Loucy (cell line): ENCODE measurements around the gene KLHL14.

ENCODE experiments used
- H2AFZ ChIP-seq: fragments of 200-600 bp; sonication (generic); 2 replicates; pipeline ENCODE4 v1.6.0; 2016; ENCODE audit warnings: antibody characterized with exemption, mild to moderate bottlenecking, low read length, moderate library complexity
- H3F3A ChIP-seq: fragments of 200-600 bp; 2 replicates; pipeline ENCODE4 v1.6.0; 2016; ENCODE audit warnings: antibody characterized with exemption, low read depth, mild to moderate bottlenecking
- H3K27me3 ChIP-seq: fragments of 200-600 bp; sonication (generic); 2 replicates; pipeline ENCODE4 v1.6.1; 2014; ENCODE audit warnings: low read length, mild to moderate bottlenecking; ENCODE audit not compliant: insufficient read depth, poor library complexity, severe bottlenecking
- H3K36me3 ChIP-seq: fragments of 200-600 bp; sonication (generic); 2 replicates; pipeline ENCODE4 v1.6.1; 2016; ENCODE audit warnings: low read length; ENCODE audit not compliant: insufficient read depth
- H3K4me1 ChIP-seq: fragments of 200-600 bp; sonication (generic); 2 replicates; pipeline ENCODE4 v1.5.1; 2014; ENCODE audit warnings: low read length, mild to moderate bottlenecking; ENCODE audit not compliant: insufficient read depth, poor library complexity, severe bottlenecking
- H3K4me2 ChIP-seq: fragments of 200-600 bp; sonication (generic); 2 replicates; pipeline ENCODE4 v1.6.0; 2014; ENCODE audit warnings: antibody characterized with exemption, low read length, low read depth, mild to moderate bottlenecking; ENCODE audit not compliant: poor library complexity, severe bottlenecking
- H3K4me3 ChIP-seq: fragments of 200-600 bp; sonication (generic); 2 replicates; pipeline ENCODE4 v1.5.1; 2014; ENCODE audit warnings: low read length, mild to moderate bottlenecking, mixed read lengths; ENCODE audit not compliant: poor library complexity, severe bottlenecking
- H3K79me2 ChIP-seq: fragments of 200-600 bp; sonication (generic); 2 replicates; pipeline ENCODE4 v1.6.1; 2014; ENCODE audit warnings: low read length; ENCODE audit not compliant: insufficient read depth
- H3K9ac ChIP-seq: fragments of 200-600 bp; sonication (generic); 2 replicates; pipeline ENCODE4 v1.6.0; 2014; ENCODE audit warnings: mild to moderate bottlenecking, low read depth, low read length, moderate library complexity; ENCODE audit not compliant: poor library complexity, severe bottlenecking
- H3K9me2 ChIP-seq: fragments of 200-600 bp; sonication (generic); replicated peaks from 2 replicates; pipeline ENCODE4 v1.6.1; 2016; ENCODE audit warnings: low read depth, low read length, mixed read lengths
- H3K9me3 ChIP-seq: fragments of 200-600 bp; sonication (generic); 2 replicates; pipeline ENCODE4 v1.6.1; 2014; ENCODE audit warnings: mild to moderate bottlenecking, antibody characterized with exemption, low read length, low read depth; ENCODE audit not compliant: insufficient read depth
- H4K20me1 ChIP-seq: fragments of 200-600 bp; sonication (generic); 2 replicates; pipeline ENCODE4 v1.6.0; 2014; ENCODE audit warnings: antibody characterized with exemption, low read length, mild to moderate bottlenecking; ENCODE audit not compliant: insufficient read depth, poor library complexity, severe bottlenecking
- EZH2phosphoT487 ChIP-seq: fragments of 200-600 bp; IDR thresholded peaks from 2 replicates; pipeline ENCODE4 v1.6.1; 2018; ENCODE audit warnings: antibody characterized with exemption, mild to moderate bottlenecking, moderate library complexity, borderline replicate concordance
- TF ChIP-seq, protein P1 (sequence below): fragments of 200-600 bp; sonication (generic); conservative IDR thresholded peaks from 2 replicates; pipeline ENCODE4 v1.5.1; 2014; ENCODE audit warnings: mild to moderate bottlenecking, antibody characterized with exemption, low read length

The KLHL14 gene

GRCh38 chr18:32712860-32713259 lies 60.0 kb downstream of the KLHL14 start:
- no peaks in the 10 kb centered on the region for H3K9me2 ChIP-seq
- no peak overlapping the region for H3K4me3 ChIP-seq
- no peak overlapping the region for H3K9ac ChIP-seq
- no peak overlapping the region for H2AFZ ChIP-seq
- H3K27me3 ChIP-seq: peaks cover 9% of the 10 kb centered on the region
- H3K4me1 ChIP-seq: peaks cover 4% of the 10 kb centered on the region
- no peaks in the 10 kb centered on the region for H4K20me1 ChIP-seq
- H3K9me3 ChIP-seq: no peaks in the 10 kb centered on the region
- no peak overlapping the region for H3K4me2 ChIP-seq
- H3K79me2 ChIP-seq: no peaks in the 10 kb centered on the region
- no peaks in the 10 kb centered on the region for H3K36me3 ChIP-seq
- no peaks in the 10 kb centered on the region for H3F3A ChIP-seq
- TF ChIP-seq, protein P1, sequence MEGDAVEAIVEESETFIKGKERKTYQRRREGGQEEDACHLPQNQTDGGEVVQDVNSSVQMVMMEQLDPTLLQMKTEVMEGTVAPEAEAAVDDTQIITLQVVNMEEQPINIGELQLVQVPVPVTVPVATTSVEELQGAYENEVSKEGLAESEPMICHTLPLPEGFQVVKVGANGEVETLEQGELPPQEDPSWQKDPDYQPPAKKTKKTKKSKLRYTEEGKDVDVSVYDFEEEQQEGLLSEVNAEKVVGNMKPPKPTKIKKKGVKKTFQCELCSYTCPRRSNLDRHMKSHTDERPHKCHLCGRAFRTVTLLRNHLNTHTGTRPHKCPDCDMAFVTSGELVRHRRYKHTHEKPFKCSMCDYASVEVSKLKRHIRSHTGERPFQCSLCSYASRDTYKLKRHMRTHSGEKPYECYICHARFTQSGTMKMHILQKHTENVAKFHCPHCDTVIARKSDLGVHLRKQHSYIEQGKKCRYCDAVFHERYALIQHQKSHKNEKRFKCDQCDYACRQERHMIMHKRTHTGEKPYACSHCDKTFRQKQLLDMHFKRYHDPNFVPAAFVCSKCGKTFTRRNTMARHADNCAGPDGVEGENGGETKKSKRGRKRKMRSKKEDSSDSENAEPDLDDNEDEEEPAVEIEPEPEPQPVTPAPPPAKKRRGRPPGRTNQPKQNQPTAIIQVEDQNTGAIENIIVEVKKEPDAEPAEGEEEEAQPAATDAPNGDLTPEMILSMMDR: no peak
- no peak for TF ChIP-seq EZH2phosphoT487

- TF ChIP-seq EZH2phosphoT487: no peak
- TF ChIP-seq, protein P1: no peak
- H3K27me3 ChIP-seq: peaks cover 9% of the 10 kb centered on the region
- no peak overlapping the region for H3K9ac ChIP-seq
- no peaks in the 10 kb centered on the region for H3K9me2 ChIP-seq
- no peak overlapping the region for H3K4me2 ChIP-seq
- no peak overlapping the region for H2AFZ ChIP-seq
- no peaks in the 10 kb centered on the region for H3K9me3 ChIP-seq
- no peaks in the 10 kb centered on the region for H3K79me2 ChIP-seq
- no peaks in the 10 kb centered on the region for H3K36me3 ChIP-seq
- no peaks in the 10 kb centered on the region for H4K20me1 ChIP-seq
- H3K4me1 ChIP-seq: peaks cover 4% of the 10 kb centered on the region
- no peak overlapping the region for H3K4me3 ChIP-seq
- H3F3A ChIP-seq: no peaks in the 10 kb centered on the region
Observed at GRCh38 chr18:32711862-32712261, 61.0 kb downstream of the KLHL14 start.

GRCh38 chr18:32707586-32707985 lies 65.2 kb downstream of the KLHL14 start:
- H3K9ac ChIP-seq: no peak overlapping the region
- H3F3A ChIP-seq: no peaks in the 10 kb centered on the region
- H3K9me3 ChIP-seq: no peaks in the 10 kb centered on the region
- H4K20me1 ChIP-seq: no peaks in the 10 kb centered on the region
- no peak overlapping the region for H2AFZ ChIP-seq
- TF ChIP-seq EZH2phosphoT487: no peak
- TF ChIP-seq, protein P1: no peak
- H3K4me3 ChIP-seq: no peak overlapping the region
- H3K36me3 ChIP-seq: no peaks in the 10 kb centered on the region
- H3K4me1 ChIP-seq: no peaks in the 10 kb centered on the region
- no peak overlapping the region for H3K4me2 ChIP-seq
- no peaks in the 10 kb centered on the region for H3K79me2 ChIP-seq
- H3K9me2 ChIP-seq: no peaks in the 10 kb centered on the region
- peaks cover 9% of the 10 kb centered on the region for H3K27me3 ChIP-seq
